ENCODE measurements around the gene SGTB. TPM values are rescaled to one million over a fixed set of nuclear protein-coding genes. Genes with fewer than 3 reads are reported as not detected.
"Not testable (repeated sequence)": the region's sequence is repeated elsewhere in the genome, so short reads cannot be mapped to it uniquely, and the experiment has no call there.

The SGTB gene
- total RNA-seq, 1 experiment from 2014 or later, result 10.2 TPM

DNA sequence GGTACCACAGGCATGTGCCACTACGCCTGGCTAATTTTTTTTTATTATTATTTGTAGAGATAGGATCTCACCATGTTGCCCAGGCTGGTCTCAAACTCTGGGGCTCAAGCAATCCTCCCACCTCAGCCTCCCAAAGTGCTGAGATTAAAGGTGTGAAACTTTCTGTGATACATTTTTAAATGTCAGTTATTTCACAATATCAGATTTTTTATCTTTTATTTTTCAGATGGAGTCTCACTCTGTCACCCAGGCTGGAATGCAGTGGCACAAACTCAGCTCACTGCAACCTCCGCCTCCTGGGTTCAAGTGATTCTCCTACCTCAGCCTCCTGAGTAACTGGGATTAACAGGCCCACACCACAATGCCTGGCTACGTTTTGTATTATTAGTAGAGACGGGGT lies 99.9 kb downstream of the SGTB start:
- peaks cover 45% of the 10 kb centered on the region for H3K4me1 ChIP-seq (ENCODE audit: low read length)
- DNase-seq; H3K27me3 ChIP-seq (ENCODE audit: low read length); H3K27ac ChIP-seq (ENCODE audit: low read length); H3K9me3 ChIP-seq (ENCODE audit: low read length); H4K20me1 ChIP-seq (ENCODE audit: insufficient read depth, low read depth, low read length); H3K9me2 ChIP-seq (replicated peaks; ENCODE audit: insufficient read depth, low read length); H2AFZ ChIP-seq (ENCODE audit: low read length): not testable (repeated sequence)
- H3K9ac ChIP-seq (ENCODE audit: low read length), result 0 out of 2 replicates have a peak overlapping the region, but pooled peaks have one; percentile 91
- peak overlapping the region; percentile 76; the same call in 1 of the 2 replicates for H3K4me3 ChIP-seq (ENCODE audit: low read length)
- peaks cover 10% of the 10 kb centered on the region for H3K36me3 ChIP-seq (ENCODE audit: insufficient read depth, low read length)
- H3K79me2 ChIP-seq (ENCODE audit: low read length), result peaks cover 92% of the 10 kb centered on the region
- H3K4me2 ChIP-seq (ENCODE audit: low read depth, low read length, poor library complexity, severe bottlenecking), result peak overlapping the region; percentile 95

DNA sequence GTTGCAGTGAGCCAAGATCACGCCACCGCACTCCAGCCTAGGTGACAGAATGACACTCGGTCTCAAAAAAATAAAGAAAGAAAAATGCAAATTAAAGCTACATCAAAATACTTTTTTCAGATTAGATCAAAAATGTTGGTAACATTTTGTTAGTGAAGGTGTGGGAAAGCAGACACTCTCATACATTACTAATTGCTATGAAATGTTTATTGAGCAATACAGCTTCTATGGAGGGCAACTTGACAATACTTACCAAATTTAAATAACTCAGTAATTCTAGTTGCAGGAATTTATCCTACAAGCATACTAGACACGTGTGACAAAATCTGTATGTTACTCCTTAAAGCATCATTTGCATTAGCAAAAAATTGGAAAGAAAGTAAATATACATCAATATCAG lies 101.9 kb downstream of the SGTB start:
- Histone ChIP-seq H3K4me1 (ENCODE audit: low read length) (peaks cover 37% of the 10 kb centered on the region), H3K27ac (ENCODE audit: low read length) (no peak overlapping the region), H2AFZ (ENCODE audit: low read length) (no peak overlapping the region), H3K9me2 (replicated peaks; ENCODE audit: insufficient read depth, low read length) (no peaks in the 10 kb centered on the region), H3K9me3 (ENCODE audit: low read length) (no peaks in the 10 kb centered on the region), H3K27me3 (ENCODE audit: low read length) (no peaks in the 10 kb centered on the region), H3K79me2 (ENCODE audit: low read length) (peaks cover 89% of the 10 kb centered on the region), H4K20me1 (ENCODE audit: insufficient read depth, low read depth, low read length) (peaks cover 9% of the 10 kb centered on the region; the same call in 1 of the 2 replicates), H3K9ac (ENCODE audit: low read length) (no peak overlapping the region), H3K4me2 (ENCODE audit: low read depth, low read length, poor library complexity, severe bottlenecking) (no peak overlapping the region), H3K4me3 (ENCODE audit: low read length) (no peak overlapping the region), H3K36me3 (ENCODE audit: insufficient read depth, low read length) (peaks cover 16% of the 10 kb centered on the region)
- DNase-seq, result no peak

Other genes starting within 250 kb of the SGTB start
- gene ADAMTS6, start 240.2 kb downstream of the SGTB start, total RNA-seq (2014; rRNA removed; shearing (Covaris generic); ENCODE audit: low replicate concordance), result 2.6 TPM in 2 replicates
- 31.5 and 86.4 TPM in 2 replicates for gene CENPK, start 158.9 kb downstream of the SGTB start, total RNA-seq (2014; rRNA removed; shearing (Covaris generic); ENCODE audit: low replicate concordance)
- 45.3 and 83.3 TPM in 2 replicates for gene PPWD1, start 158.8 kb downstream of the SGTB start, total RNA-seq (2014; rRNA removed; shearing (Covaris generic); ENCODE audit: low replicate concordance)
- 32.1 and 44.1 TPM in 2 replicates for gene TRIM23, start 97.8 kb downstream of the SGTB start, total RNA-seq (2014; rRNA removed; shearing (Covaris generic); ENCODE audit: low replicate concordance)
- 5.1 and 7.0 TPM in 2 replicates for gene SHLD3, start 97.1 kb downstream of the SGTB start, total RNA-seq (2014; rRNA removed; shearing (Covaris generic); ENCODE audit: low replicate concordance)
- gene TRAPPC13, start 97.1 kb downstream of the SGTB start, total RNA-seq (2014; rRNA removed; shearing (Covaris generic); ENCODE audit: low replicate concordance), result 31.5 and 51.3 TPM in 2 replicates
- 29.1 and 46.5 TPM in 2 replicates for gene NLN, start 96 bp upstream of the SGTB start, total RNA-seq (2014; rRNA removed; shearing (Covaris generic); ENCODE audit: low replicate concordance)
- gene ERBIN, start 204.5 kb upstream of the SGTB start, total RNA-seq (2014; rRNA removed; shearing (Covaris generic); ENCODE audit: low replicate concordance), result 173 and 203 TPM in 2 replicates

All from Karpas-422 (cell line).